Activated CD8-positive, alpha-beta T cell treated with anti-CD3 and anti-CD28 coated beads for 36 hours (primary cell): ENCODE measurements around the gene SRGAP1. TPM values are rescaled to one million over a fixed set of nuclear protein-coding genes. Genes with fewer than 3 reads are reported as not detected.

Experiments used
- ATAC-seq: fragments of 200-7000 bp; cut with Tn5 transposase; one replicate; pipeline ENCODE4 v1.10.0; 2021; ENCODE audit warnings: mild to moderate bottlenecking, moderate library complexity
- CTCF ChIA-PET: fragments of 350-600 bp; sonication (Branson Sonifier 250); formaldehyde crosslinking; loops from one replicate; lab custom pipeline; 2021; ENCODE audit warnings: antibody characterized with exemption; lab: Charles Lee
- POLR2A ChIA-PET: fragments of 350-600 bp; sonication (Branson Sonifier 250); formaldehyde crosslinking; loops from one replicate; lab custom pipeline; 2021; ENCODE audit warnings: antibody characterized with exemption; lab: Charles Lee
- DNase-seq: peaks from one replicate; pipeline ENCODE4 v3.0.0-alpha.2; 2020
- H3K27ac Mint-ChIP-seq: one replicate; pipeline ENCODE4 v1.8.0; 2021; ENCODE audit warnings: mild to moderate bottlenecking, mixed read lengths
- H3K27me3 Mint-ChIP-seq: one replicate; pipeline ENCODE4 v1.8.0; 2021; ENCODE audit warnings: mixed read lengths
- H3K36me3 Mint-ChIP-seq: one replicate; pipeline ENCODE4 v1.8.0; 2021; ENCODE audit warnings: low read depth, mixed read lengths
- H3K4me1 Mint-ChIP-seq: one replicate; pipeline ENCODE4 v1.8.0; 2021; ENCODE audit warnings: low read depth, mixed read lengths
- H3K4me3 Mint-ChIP-seq: one replicate; pipeline ENCODE4 v1.8.0; 2021; ENCODE audit warnings: mild to moderate bottlenecking, moderate library complexity, mixed read lengths
- H3K9me3 Mint-ChIP-seq: one replicate; pipeline ENCODE4 v1.8.0; 2021; ENCODE audit warnings: mixed read lengths
- intact Hi-C: fragments of 100-400 bp; cut with micrococcal nuclease; formaldehyde crosslinking; loops from one replicate; pipeline ENCODE4 v1.10.0; 2022
- total RNA-seq, 2 experiments: library from RNA; stranded (reverse); gene quantifications; one replicate each; pipeline ENCODE4 v1.2.3, GENCODE V29; 2021
- TF ChIP-seq, protein P1 (sequence below): fragments of 200-600 bp; IDR thresholded peaks from one replicate; pipeline ENCODE4 v1.8.0; 2022; ENCODE audit warnings: antibody characterized with exemption, mild to moderate bottlenecking

SRGAP1 gene
- total RNA-seq, 2 experiments from 2014 or later: 0.02 to 0.07 TPM

DNA sequence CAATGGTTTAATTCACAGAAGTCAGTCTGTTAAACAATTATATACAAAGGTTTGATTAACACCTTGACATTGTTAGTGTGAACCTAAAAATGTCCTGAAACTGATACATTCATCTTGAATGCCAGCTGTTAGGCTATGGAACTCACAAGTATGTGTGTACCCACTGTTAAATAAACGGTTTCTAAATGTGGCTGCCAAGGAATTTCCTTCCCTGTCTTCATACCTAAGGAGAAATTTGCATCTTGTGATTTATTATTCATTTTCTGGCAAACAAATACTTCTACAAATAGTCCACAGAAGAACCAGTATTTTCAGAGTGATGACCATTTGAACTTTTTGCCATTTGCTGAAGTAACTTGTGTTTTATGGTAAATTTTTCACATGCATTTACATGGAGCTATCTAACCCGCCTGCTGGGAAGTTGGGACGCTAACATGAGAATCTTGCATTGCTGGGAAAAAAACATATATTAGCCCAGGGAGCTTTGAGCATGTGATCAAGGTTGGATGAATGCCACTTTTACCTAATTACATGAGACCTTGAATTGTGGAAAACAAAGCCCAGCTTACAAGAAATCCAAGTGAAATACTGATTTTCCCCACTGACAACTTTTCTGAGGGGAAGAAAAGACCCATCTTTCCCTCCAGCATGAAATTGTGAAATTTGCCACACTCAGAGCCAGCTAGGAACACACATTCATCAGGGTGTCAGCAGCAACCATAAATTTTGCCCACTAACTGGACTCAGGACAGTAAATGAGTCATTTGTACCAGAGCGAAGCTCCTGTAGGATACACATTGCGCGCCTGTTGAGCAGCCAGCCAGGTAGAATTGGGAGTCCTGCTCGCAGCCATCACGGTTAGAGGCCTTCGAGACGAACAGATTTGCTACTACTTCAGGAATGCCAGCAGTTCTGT, 259.6 kb downstream of the SRGAP1 start:
- POLR2A ChIA-PET: interaction anchor here (0.8 kb wide), 1 partner anchor 8 kb away, joined by 3 read pairs; no protein-coding TSS in a partner anchor

DNA sequence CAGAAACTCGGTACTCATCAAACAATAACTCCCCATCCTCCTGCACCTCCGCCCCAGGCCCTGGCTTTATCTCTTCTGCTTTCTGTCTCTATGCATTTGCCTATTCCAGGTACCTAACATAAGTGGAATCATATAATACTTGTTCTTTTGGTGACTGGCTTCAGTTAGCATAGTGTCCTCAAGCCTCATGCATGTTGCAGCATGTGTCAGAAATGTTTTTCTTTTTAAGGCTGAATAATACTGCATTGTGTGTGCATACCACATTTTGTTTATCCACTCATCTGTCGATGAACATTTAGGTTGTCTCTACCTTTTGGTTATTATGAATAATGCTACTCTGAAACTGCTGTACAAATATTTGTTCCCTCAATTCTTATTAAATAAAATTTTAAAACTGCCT, 260.5 kb downstream of the SRGAP1 start:
- ChIA-PET CTCF (no interaction called here), POLR2A (no interaction called here)
- H3K36me3 Mint-ChIP-seq: no peaks in the 10 kb centered on the region
- TF ChIP-seq, protein P1, sequence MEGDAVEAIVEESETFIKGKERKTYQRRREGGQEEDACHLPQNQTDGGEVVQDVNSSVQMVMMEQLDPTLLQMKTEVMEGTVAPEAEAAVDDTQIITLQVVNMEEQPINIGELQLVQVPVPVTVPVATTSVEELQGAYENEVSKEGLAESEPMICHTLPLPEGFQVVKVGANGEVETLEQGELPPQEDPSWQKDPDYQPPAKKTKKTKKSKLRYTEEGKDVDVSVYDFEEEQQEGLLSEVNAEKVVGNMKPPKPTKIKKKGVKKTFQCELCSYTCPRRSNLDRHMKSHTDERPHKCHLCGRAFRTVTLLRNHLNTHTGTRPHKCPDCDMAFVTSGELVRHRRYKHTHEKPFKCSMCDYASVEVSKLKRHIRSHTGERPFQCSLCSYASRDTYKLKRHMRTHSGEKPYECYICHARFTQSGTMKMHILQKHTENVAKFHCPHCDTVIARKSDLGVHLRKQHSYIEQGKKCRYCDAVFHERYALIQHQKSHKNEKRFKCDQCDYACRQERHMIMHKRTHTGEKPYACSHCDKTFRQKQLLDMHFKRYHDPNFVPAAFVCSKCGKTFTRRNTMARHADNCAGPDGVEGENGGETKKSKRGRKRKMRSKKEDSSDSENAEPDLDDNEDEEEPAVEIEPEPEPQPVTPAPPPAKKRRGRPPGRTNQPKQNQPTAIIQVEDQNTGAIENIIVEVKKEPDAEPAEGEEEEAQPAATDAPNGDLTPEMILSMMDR: no peak
- no peaks in the 10 kb centered on the region for H3K9me3 Mint-ChIP-seq
- ATAC-seq (no peak), DNase-seq (no peak)
- H3K4me3 Mint-ChIP-seq: no peak overlapping the region
- peaks cover 22% of the 10 kb centered on the region for H3K27me3 Mint-ChIP-seq
- no peaks in the 10 kb centered on the region for H3K4me1 Mint-ChIP-seq
- intact Hi-C loops: no loop called here
- H3K27ac Mint-ChIP-seq: no peak overlapping the region

More for the DNA sequence above, 259.6 kb downstream of the SRGAP1 start:
- CTCF ChIA-PET: interaction anchor here (0.9 to 1.2 kb wide), 2 partner anchors 13 kb away, joined by 3 read pairs; no protein-coding TSS in a partner anchor
- no peak overlapping the region for H3K27ac Mint-ChIP-seq
- intact Hi-C loops: no loop called here
- H3K36me3 Mint-ChIP-seq: no peaks in the 10 kb centered on the region
- TF ChIP-seq, protein P1: no peak
- no peak overlapping the region for H3K4me3 Mint-ChIP-seq
- DNase-seq: no peak
- H3K4me1 Mint-ChIP-seq: no peaks in the 10 kb centered on the region
- H3K27me3 Mint-ChIP-seq: peaks cover 25% of the 10 kb centered on the region
- no peaks in the 10 kb centered on the region for H3K9me3 Mint-ChIP-seq
- ATAC-seq: no peak

GRCh38 chr12:64107776-64108175, 263.3 kb downstream of the SRGAP1 start:
- ChIA-PET CTCF (no interaction called here), POLR2A (no interaction called here)
- Mint-ChIP-seq H3K4me3 (no peak overlapping the region), H3K27ac (no peak overlapping the region), H3K36me3 (no peaks in the 10 kb centered on the region), H3K9me3 (no peaks in the 10 kb centered on the region), H3K27me3 (peaks cover 11% of the 10 kb centered on the region), H3K4me1 (no peaks in the 10 kb centered on the region)
- no peak for ATAC-seq
- DNase-seq: no peak
- TF ChIP-seq, protein P1: no peak
- intact Hi-C loops: no loop called here

DNA sequence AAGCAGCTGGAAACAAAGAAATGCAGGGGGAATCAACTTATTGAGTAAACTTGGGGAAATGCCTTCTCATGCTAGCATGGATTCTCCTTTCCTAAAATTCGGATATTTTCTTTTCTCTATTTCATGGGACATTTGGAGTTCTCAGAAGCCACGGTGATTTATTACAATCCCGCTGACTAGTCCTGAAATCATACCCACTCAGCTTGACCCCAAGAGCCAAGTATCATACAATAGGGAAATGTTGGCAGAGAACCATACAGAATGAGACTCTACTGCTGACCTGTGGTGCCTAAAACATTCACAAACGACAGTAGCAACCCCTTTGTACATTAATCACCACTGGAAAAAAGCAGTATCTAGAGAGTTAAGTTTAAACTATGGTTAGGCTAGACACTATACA, 265.2 kb downstream of the SRGAP1 start:
- no peak overlapping the region for H3K27ac Mint-ChIP-seq
- ATAC-seq (no peak), DNase-seq (no peak)
- POLR2A ChIA-PET: no interaction called here
- intact Hi-C loops: no loop called here
- no peaks in the 10 kb centered on the region for H3K4me1 Mint-ChIP-seq
- peaks cover 9% of the 10 kb centered on the region for H3K27me3 Mint-ChIP-seq
- no peaks in the 10 kb centered on the region for H3K36me3 Mint-ChIP-seq
- H3K4me3 Mint-ChIP-seq: no peak overlapping the region
- TF ChIP-seq, protein P1: no peak
- no peaks in the 10 kb centered on the region for H3K9me3 Mint-ChIP-seq
- CTCF ChIA-PET: no interaction called here

GRCh38 chr12:64110864-64111263, 266.4 kb downstream of the SRGAP1 start:
- ChIA-PET CTCF (no interaction called here), POLR2A (no interaction called here)
- Mint-ChIP-seq H3K36me3 (no peaks in the 10 kb centered on the region), H3K4me1 (no peaks in the 10 kb centered on the region), H3K27me3 (peaks cover 12% of the 10 kb centered on the region), H3K9me3 (no peaks in the 10 kb centered on the region), H3K4me3 (no peak overlapping the region), H3K27ac (no peak overlapping the region)
- DNase-seq (no peak), ATAC-seq (no peak)
- intact Hi-C loops: no loop called here
- TF ChIP-seq, protein P1: no peak
